ENCODE measurements around the gene SMARCB1.

DNA sequence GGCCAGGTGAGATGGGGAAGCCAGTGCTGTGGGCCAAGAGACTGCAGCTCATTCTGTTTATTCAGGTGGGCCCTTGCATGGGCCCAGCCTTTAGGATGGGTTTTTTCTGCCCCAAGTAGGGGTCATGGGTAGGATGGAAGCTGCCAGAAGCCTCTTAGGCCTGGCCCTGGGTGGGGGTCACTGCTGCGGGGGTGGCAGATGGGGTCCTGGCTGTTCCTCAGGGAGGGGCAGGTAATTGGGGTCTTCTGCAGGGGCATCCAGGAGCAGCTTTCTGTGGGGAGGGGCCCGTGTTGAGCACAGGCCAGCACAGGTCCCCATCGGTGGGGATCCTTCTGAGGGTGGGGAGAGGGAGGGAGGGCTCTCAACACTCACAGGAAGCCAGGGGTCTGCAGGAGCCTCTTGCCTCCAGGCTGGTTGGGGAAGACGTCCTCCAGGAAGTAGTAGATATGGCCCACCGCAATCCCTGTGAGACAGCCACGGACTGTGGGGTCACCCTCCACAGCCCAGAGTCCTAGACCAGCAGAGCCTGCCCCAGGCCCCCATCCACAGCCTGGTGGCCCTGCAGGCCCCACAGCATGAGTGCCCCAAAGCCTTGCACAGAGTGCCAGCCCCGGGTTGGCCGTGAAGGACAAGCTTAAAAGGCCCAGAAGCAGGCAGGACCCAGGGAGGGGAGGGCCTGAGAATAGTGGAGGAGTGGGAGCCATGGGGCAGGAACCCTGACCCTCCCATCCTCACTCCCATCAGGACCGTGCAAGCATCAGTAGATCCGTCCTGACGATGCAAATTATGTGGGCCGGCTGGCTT lies 50.1 kb downstream of the SMARCB1 start:
- TF ChIP-seq CTCF (IDR thresholded peaks at IDR 0.05) (no peak), POLR2AphosphoS5 (IDR thresholded peaks at IDR 0.05) (no peak)

All from breast epithelium (tissue), 3 donors.